ENCODE measurements around the gene EFR3B. TPM values are rescaled to one million over a fixed set of nuclear protein-coding genes. Genes with fewer than 3 reads are reported as not detected.

The EFR3B gene
- total and polyA plus RNA-seq, 3 experiments from 2014 or later, result 0.16 to 0.27 (median 0.20) TPM

DNA sequence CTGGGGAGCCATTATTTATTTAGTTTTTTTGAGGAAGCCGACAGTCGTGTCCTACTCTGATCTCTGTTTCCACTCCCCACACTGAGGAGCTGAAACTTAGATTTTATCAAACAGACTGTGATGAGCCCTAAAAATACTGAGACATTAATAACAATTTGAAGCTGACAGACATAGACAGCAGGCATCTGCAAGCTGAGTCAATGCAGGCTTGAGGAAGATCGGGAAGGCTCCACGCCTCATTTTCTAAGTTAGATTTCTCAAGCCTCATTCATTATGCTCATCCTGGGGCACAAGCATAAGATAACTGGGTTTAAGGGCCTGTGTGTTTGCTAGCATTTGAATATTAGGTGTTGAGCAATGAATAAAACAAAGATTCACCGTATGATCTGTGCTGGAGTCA lies 26.3 kb downstream of the EFR3B start:
- POLR2A ChIA-PET, result no interaction called here
- Mint-ChIP-seq H3K36me3 (peaks cover 0 to 4% (median 0%) of the 10 kb centered on the region in 3 donors), H3K27ac (no peak overlapping the region), H3K9me3 (peaks cover 4 to 9% (median 6%) of the 10 kb centered on the region in 5 donors), H3K27me3 (peaks cover 0 to 4% of the 10 kb centered on the region in 2 donors), H3K4me1 (no peaks in the 10 kb centered on the region), H3K4me3 (no peak overlapping the region)
- CTCF ChIA-PET, result no interaction called here
- Histone ChIP-seq H3K36me3 (ENCODE audit: insufficient read depth, low read length) (no peaks in the 10 kb centered on the region), H3K27ac (ENCODE audit: low read depth, low read length) (no peak overlapping the region), H3K4me1 (ENCODE audit: insufficient read depth, low read length) (no peaks in the 10 kb centered on the region), H3K9me3 (ENCODE audit: low read length) (no peaks in the 10 kb centered on the region), H3K27me3 (ENCODE audit: insufficient read depth, low read length, poor library complexity, severe bottlenecking) (no peaks in the 10 kb centered on the region), H3K4me3 (ENCODE audit: low read length) (no peak overlapping the region)
- DNase-seq, result no peak

DNA sequence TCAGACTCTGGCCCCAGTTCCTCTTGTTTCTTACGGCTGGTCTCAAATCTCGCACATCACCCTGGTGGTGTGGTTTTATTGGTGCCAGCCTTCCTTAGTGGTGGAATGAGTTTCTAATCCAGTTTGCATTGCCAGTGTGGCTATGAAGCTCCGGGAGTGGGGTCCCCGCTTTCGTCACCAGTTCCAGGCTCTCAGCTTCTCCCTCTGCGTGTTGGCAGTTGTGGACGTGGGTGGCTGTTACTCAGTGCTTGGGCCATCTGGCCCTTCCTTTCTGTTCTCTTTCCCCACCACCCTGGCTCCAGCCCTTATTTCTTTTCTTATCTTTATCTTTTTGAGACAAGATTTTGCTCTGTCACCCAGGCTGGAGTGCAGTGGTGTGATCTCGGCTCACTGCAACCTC lies 30.1 kb downstream of the EFR3B start:
- Histone ChIP-seq H3K4me3 (ENCODE audit: low read length) (no peak overlapping the region), H3K27me3 (ENCODE audit: insufficient read depth, low read length, poor library complexity, severe bottlenecking) (no peaks in the 10 kb centered on the region), H3K9me3 (ENCODE audit: low read length) (no peaks in the 10 kb centered on the region), H3K27ac (ENCODE audit: low read depth, low read length) (no peak overlapping the region), H3K4me1 (ENCODE audit: insufficient read depth, low read length) (no peaks in the 10 kb centered on the region), H3K36me3 (ENCODE audit: insufficient read depth, low read length) (no peaks in the 10 kb centered on the region)
- POLR2A ChIA-PET, result no interaction called here
- CTCF ChIA-PET, result no interaction called here
- Mint-ChIP-seq H3K4me1 (no peaks in the 10 kb centered on the region), H3K27me3 (peaks cover 2 to 21% of the 10 kb centered on the region in 2 donors), H3K36me3 (peaks cover 0 to 4% (median 0%) of the 10 kb centered on the region in 3 donors), H3K27ac (no peak overlapping the region), H3K4me3 (no peak overlapping the region), H3K9me3 (peaks cover 0 to 2% (median 0%) of the 10 kb centered on the region in 5 donors)
- no peak for DNase-seq

DNA sequence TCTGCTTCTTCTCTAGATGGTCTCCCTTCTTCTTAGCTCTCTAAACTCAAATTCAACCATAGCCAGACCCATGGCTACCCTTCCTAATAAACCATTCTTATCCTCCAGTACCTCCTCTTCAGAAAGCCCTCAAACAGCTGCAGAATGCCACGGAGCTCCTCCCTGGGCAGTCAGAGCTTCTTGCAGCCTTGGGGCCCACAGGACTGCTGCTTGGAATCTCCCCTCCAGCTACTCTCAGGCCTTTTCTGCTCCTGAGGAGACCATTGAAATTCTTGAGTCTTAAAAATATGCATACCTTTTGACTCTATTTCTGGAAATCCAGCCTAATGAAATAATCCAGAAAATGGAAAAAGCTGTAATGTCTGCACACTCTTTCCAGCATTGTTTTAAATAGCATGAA lies 30.7 kb downstream of the EFR3B start:
- Mint-ChIP-seq H3K27ac (no peak overlapping the region), H3K27me3 (peaks cover 2 to 23% of the 10 kb centered on the region in 2 donors), H3K36me3 (peaks cover 0 to 4% (median 0%) of the 10 kb centered on the region in 3 donors), H3K4me1 (no peaks in the 10 kb centered on the region), H3K9me3 (no peaks in the 10 kb centered on the region), H3K4me3 (no peak overlapping the region)
- H3K36me3 ChIP-seq (ENCODE audit: insufficient read depth, low read length), result no peaks in the 10 kb centered on the region
- no peak overlapping the region for H3K27ac ChIP-seq (ENCODE audit: low read depth, low read length)
- DNase-seq, result no peak
- no peak overlapping the region for H3K4me3 ChIP-seq (ENCODE audit: low read length)
- H3K9me3 ChIP-seq (ENCODE audit: low read length), result no peaks in the 10 kb centered on the region
- H3K4me1 ChIP-seq (ENCODE audit: insufficient read depth, low read length), result no peaks in the 10 kb centered on the region
- H3K27me3 ChIP-seq (ENCODE audit: insufficient read depth, low read length, poor library complexity, severe bottlenecking), result no peaks in the 10 kb centered on the region
- ChIA-PET CTCF (no interaction called here), POLR2A (no interaction called here)

DNA sequence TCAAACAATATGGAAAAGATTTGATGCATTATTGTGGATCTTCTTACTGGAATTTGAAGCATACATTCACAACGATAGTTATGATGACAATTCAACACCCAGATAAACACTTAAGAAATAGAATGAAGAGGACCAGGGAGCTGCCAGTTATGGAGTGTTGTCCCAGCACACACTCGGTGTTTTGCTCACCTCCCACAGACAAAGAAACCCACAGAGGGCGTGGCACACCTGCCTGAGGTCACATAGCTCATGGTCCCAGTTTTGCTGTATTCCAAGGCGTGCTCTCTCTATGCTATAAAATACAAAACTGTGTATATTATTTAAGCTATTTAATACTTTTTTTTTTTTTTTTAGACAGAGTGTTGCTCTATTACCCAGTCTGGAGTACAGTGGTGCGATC lies 31.1 kb downstream of the EFR3B start:
- Mint-ChIP-seq H3K36me3 (peaks cover 0 to 4% (median 0%) of the 10 kb centered on the region in 3 donors), H3K27ac (no peak overlapping the region), H3K27me3 (peaks cover 2 to 26% of the 10 kb centered on the region in 2 donors), H3K4me3 (no peak overlapping the region), H3K9me3 (no peaks in the 10 kb centered on the region), H3K4me1 (no peaks in the 10 kb centered on the region)
- ChIA-PET POLR2A (no interaction called here), CTCF (no interaction called here)
- H3K4me1 ChIP-seq (ENCODE audit: insufficient read depth, low read length), result no peaks in the 10 kb centered on the region
- DNase-seq, result no peak
- no peak overlapping the region for H3K27ac ChIP-seq (ENCODE audit: low read depth, low read length)
- no peaks in the 10 kb centered on the region for H3K36me3 ChIP-seq (ENCODE audit: insufficient read depth, low read length)
- no peak overlapping the region for H3K4me3 ChIP-seq (ENCODE audit: low read length)
- no peaks in the 10 kb centered on the region for H3K27me3 ChIP-seq (ENCODE audit: insufficient read depth, low read length, poor library complexity, severe bottlenecking)
- H3K9me3 ChIP-seq (ENCODE audit: low read length), result no peaks in the 10 kb centered on the region

DNA sequence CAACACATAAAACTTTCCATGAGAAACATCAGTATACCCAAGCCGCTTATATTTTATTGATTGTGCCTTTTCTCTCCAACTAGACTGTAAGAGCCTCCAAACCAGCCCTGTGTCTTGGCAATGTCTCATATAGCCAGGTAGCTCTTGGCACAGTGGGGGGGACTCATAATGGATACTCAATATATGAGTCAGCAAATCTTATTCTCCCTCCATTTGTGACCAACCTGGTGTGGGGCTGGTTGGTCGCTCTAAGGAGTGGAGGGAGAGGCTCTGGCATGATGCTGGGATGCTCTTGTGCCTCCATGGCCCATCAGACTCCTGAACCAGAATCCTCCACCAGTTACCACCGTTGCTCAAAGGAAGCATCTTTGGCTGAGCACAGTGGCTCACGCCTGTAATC lies 32.0 kb downstream of the EFR3B start:
- no peaks in the 10 kb centered on the region for H3K27me3 ChIP-seq (ENCODE audit: insufficient read depth, low read length, poor library complexity, severe bottlenecking)
- no peak for DNase-seq
- H3K36me3 Mint-ChIP-seq, result peaks cover 0 to 4% (median 0%) of the 10 kb centered on the region in 3 donors
- no peaks in the 10 kb centered on the region for H3K4me1 Mint-ChIP-seq
- ChIA-PET CTCF (no interaction called here), POLR2A (no interaction called here)
- no peaks in the 10 kb centered on the region for H3K9me3 ChIP-seq (ENCODE audit: low read length)
- peaks cover 2 to 30% of the 10 kb centered on the region in 2 donors for H3K27me3 Mint-ChIP-seq
- H3K27ac Mint-ChIP-seq, result no peak overlapping the region
- H3K4me3 ChIP-seq (ENCODE audit: low read length), result no peak overlapping the region
- no peak overlapping the region for H3K27ac ChIP-seq (ENCODE audit: low read depth, low read length)
- no peaks in the 10 kb centered on the region for H3K9me3 Mint-ChIP-seq
- no peaks in the 10 kb centered on the region for H3K4me1 ChIP-seq (ENCODE audit: insufficient read depth, low read length)
- no peaks in the 10 kb centered on the region for H3K36me3 ChIP-seq (ENCODE audit: insufficient read depth, low read length)
- H3K4me3 Mint-ChIP-seq, result no peak overlapping the region

DNA sequence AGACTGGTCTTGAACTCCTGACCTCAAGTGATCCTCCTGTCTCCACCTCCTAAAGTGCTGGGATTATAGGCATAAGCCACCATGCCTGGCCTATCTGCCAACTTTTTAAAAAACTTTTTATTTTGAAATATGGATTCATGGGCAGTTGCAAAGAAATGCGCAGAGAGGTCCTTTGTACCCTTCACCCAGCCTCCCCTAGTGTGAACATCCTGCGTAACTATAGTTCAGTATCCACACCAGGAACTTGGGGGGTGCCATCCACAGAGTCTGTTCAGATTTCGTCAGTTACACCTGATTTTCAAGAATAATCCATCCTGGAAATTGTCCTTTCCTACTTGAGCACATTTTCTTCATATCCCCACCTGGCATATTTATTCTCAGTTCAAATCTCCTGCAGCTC lies 33.0 kb downstream of the EFR3B start:
- no peaks in the 10 kb centered on the region for H3K27me3 ChIP-seq (ENCODE audit: insufficient read depth, low read length, poor library complexity, severe bottlenecking)
- H3K36me3 Mint-ChIP-seq, result peaks cover 0 to 4% (median 0%) of the 10 kb centered on the region in 3 donors
- ChIA-PET CTCF (no interaction called here), POLR2A (no interaction called here)
- no peaks in the 10 kb centered on the region for H3K9me3 Mint-ChIP-seq
- H3K4me1 ChIP-seq (ENCODE audit: insufficient read depth, low read length), result no peaks in the 10 kb centered on the region
- H3K27ac Mint-ChIP-seq, result no peak overlapping the region
- no peak overlapping the region for H3K4me3 ChIP-seq (ENCODE audit: low read length)
- no peak overlapping the region for H3K4me3 Mint-ChIP-seq
- H3K36me3 ChIP-seq (ENCODE audit: insufficient read depth, low read length), result no peaks in the 10 kb centered on the region
- no peak for DNase-seq
- H3K9me3 ChIP-seq (ENCODE audit: low read length), result no peaks in the 10 kb centered on the region
- H3K4me1 Mint-ChIP-seq, result no peaks in the 10 kb centered on the region
- no peak overlapping the region for H3K27ac ChIP-seq (ENCODE audit: low read depth, low read length)
- peaks cover 2 to 33% of the 10 kb centered on the region in 2 donors for H3K27me3 Mint-ChIP-seq

DNA sequence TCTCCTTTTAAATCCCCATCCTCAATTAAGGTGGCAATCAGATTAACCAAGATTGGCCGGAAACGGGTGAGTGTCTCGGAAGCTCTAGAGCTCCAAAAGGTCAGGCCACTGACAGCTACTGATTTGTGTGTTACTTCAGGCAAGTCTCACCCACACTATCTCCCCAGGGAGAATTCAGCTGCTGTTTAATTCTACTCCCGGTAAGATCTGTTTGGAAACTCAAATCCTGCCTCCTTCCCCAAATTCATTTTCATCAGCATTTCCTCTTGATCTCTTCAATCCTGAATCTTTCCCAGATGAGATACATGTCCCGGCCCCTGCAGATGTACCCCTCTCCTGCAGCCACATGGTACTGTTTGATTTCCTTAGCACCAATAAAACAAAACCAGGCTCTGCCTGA lies 34.9 kb downstream of the EFR3B start:
- Histone ChIP-seq H3K4me3 (ENCODE audit: low read length) (no peak overlapping the region), H3K27me3 (ENCODE audit: insufficient read depth, low read length, poor library complexity, severe bottlenecking) (no peaks in the 10 kb centered on the region), H3K36me3 (ENCODE audit: insufficient read depth, low read length) (no peaks in the 10 kb centered on the region), H3K27ac (ENCODE audit: low read depth, low read length) (no peak overlapping the region), H3K4me1 (ENCODE audit: insufficient read depth, low read length) (no peaks in the 10 kb centered on the region), H3K9me3 (ENCODE audit: low read length) (no peaks in the 10 kb centered on the region)
- Mint-ChIP-seq H3K27ac (no peak overlapping the region), H3K36me3 (peaks cover 0 to 4% (median 0%) of the 10 kb centered on the region in 3 donors), H3K9me3 (no peaks in the 10 kb centered on the region), H3K27me3 (peaks cover 7 to 40% of the 10 kb centered on the region in 2 donors), H3K4me3 (no peak overlapping the region), H3K4me1 (no peaks in the 10 kb centered on the region)
- no peak for DNase-seq
- POLR2A ChIA-PET, result no interaction called here
- CTCF ChIA-PET, result no interaction called here

DNA sequence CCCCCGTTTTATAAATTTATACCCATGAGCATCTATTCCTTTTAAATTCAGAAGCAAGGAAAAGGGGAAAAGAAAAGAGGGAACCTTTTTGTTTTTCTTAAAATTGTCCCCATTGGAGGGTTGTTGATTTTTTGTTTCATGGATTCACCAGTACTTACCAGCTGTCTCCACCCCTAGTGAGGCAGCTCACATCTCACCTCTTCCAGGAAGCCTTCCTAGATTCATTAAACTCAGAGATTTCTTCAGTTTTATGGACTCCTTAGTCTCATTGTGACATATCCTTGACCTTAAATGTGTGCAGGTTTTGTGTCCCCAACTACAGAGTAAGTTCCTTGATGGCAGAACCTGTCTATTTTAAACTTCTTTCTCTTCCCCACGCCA lies 35.9 kb downstream of the EFR3B start:
- no peak overlapping the region for H3K4me3 ChIP-seq (ENCODE audit: low read length)
- H3K27me3 ChIP-seq (ENCODE audit: insufficient read depth, low read length, poor library complexity, severe bottlenecking), result no peaks in the 10 kb centered on the region
- H3K27ac ChIP-seq (ENCODE audit: low read depth, low read length), result no peak overlapping the region
- no peaks in the 10 kb centered on the region for H3K4me1 ChIP-seq (ENCODE audit: insufficient read depth, low read length)
- ChIA-PET POLR2A (no interaction called here), CTCF (no interaction called here)
- no peak overlapping the region for H3K27ac Mint-ChIP-seq
- no peaks in the 10 kb centered on the region for H3K36me3 ChIP-seq (ENCODE audit: insufficient read depth, low read length)
- no peaks in the 10 kb centered on the region for H3K9me3 Mint-ChIP-seq
- H3K36me3 Mint-ChIP-seq, result peaks cover 0 to 4% (median 0%) of the 10 kb centered on the region in 3 donors
- no peaks in the 10 kb centered on the region for H3K9me3 ChIP-seq (ENCODE audit: low read length)
- H3K4me3 Mint-ChIP-seq, result no peak overlapping the region
- no peaks in the 10 kb centered on the region for H3K4me1 Mint-ChIP-seq
- peaks cover 7 to 42% of the 10 kb centered on the region in 2 donors for H3K27me3 Mint-ChIP-seq
- DNase-seq, result no peak
